IPS-15b (cell line): ENCODE data around the gene IL13.
"Not testable (repeated sequence)": the region's sequence is repeated elsewhere in the genome, so short reads cannot be mapped to it uniquely, and the experiment has no call there.

Experiments
- H3K27me3 ChIP-seq: one replicate; pipeline ENCODE4 v1.6.1; 2013; ENCODE audit warnings: low read length; ENCODE audit not compliant: control insufficient read depth, insufficient read depth
- H3K36me3 ChIP-seq: one replicate; pipeline ENCODE4 v1.6.1; 2013; ENCODE audit warnings: low read length; ENCODE audit not compliant: control insufficient read depth, insufficient read depth
- H3K4me1 ChIP-seq: one replicate; pipeline ENCODE4 v1.6.1; 2013; ENCODE audit warnings: mild to moderate bottlenecking, low read length; ENCODE audit not compliant: control insufficient read depth, insufficient read depth
- H3K4me3 ChIP-seq: one replicate; pipeline ENCODE4 v1.5.1; 2013; ENCODE audit warnings: low read depth, low read length
- H3K9ac ChIP-seq: one replicate; pipeline ENCODE4 v1.6.1; 2013; ENCODE audit warnings: low read depth, mild to moderate bottlenecking, low read length
- H3K9me3 ChIP-seq: one replicate; pipeline ENCODE4 v1.6.1; 2013; ENCODE audit warnings: mild to moderate bottlenecking, low read length; ENCODE audit not compliant: control insufficient read depth, insufficient read depth

The IL13 gene

GRCh38 chr5:132687995-132688394 lies 30.0 kb downstream of the IL13 start:
- no peak overlapping the region for H3K9ac ChIP-seq
- no peaks in the 10 kb centered on the region for H3K9me3 ChIP-seq
- H3K4me1 ChIP-seq: no peaks in the 10 kb centered on the region
- no peaks in the 10 kb centered on the region for H3K27me3 ChIP-seq
- H3K36me3 ChIP-seq: no peaks in the 10 kb centered on the region
- no peak overlapping the region for H3K4me3 ChIP-seq

GRCh38 chr5:132688536-132689339 lies 30.8 kb downstream of the IL13 start:
- Histone ChIP-seq H3K9me3 (no peaks in the 10 kb centered on the region), H3K4me1 (no peaks in the 10 kb centered on the region), H3K9ac (no peak overlapping the region), H3K4me3 (no peak overlapping the region), H3K27me3 (no peaks in the 10 kb centered on the region), H3K36me3 (no peaks in the 10 kb centered on the region)

GRCh38 chr5:132689513-132689912 lies 31.5 kb downstream of the IL13 start:
- no peaks in the 10 kb centered on the region for H3K9me3 ChIP-seq
- H3K9ac ChIP-seq: no peak overlapping the region

GRCh38 chr5:132690156-132690555 lies 32.2 kb downstream of the IL13 start:
- no peak overlapping the region for H3K9ac ChIP-seq
- no peaks in the 10 kb centered on the region for H3K36me3 ChIP-seq
- H3K9me3 ChIP-seq: no peaks in the 10 kb centered on the region
- H3K27me3 ChIP-seq: no peaks in the 10 kb centered on the region
- no peak overlapping the region for H3K4me3 ChIP-seq
- H3K4me1 ChIP-seq: no peaks in the 10 kb centered on the region

More at GRCh38 chr5:132689513-132689912, 31.5 kb downstream of the IL13 start:
- no peaks in the 10 kb centered on the region for H3K27me3 ChIP-seq
- H3K4me3 ChIP-seq: no peak overlapping the region
- no peaks in the 10 kb centered on the region for H3K36me3 ChIP-seq
- H3K4me1 ChIP-seq: no peaks in the 10 kb centered on the region

GRCh38 chr5:132691755-132692631 lies 34.0 kb downstream of the IL13 start:
- H3K4me1 ChIP-seq, H3K9ac ChIP-seq, H3K9me3 ChIP-seq, H3K27me3 ChIP-seq, H3K4me3 ChIP-seq, H3K36me3 ChIP-seq: not testable (repeated sequence)

GRCh38 chr5:132692632-132692967 lies 34.6 kb downstream of the IL13 start:
- Histone ChIP-seq H3K9me3 (no peaks in the 10 kb centered on the region), H3K36me3 (no peaks in the 10 kb centered on the region), H3K4me3 (no peak overlapping the region), H3K4me1 (no peaks in the 10 kb centered on the region), H3K27me3 (no peaks in the 10 kb centered on the region), H3K9ac (no peak overlapping the region)

GRCh38 chr5:132695956-132696355 lies 38.0 kb downstream of the IL13 start:
- Histone ChIP-seq H3K27me3 (no peaks in the 10 kb centered on the region), H3K4me3 (no peak overlapping the region), H3K9me3 (no peaks in the 10 kb centered on the region), H3K36me3 (no peaks in the 10 kb centered on the region), H3K9ac (no peak overlapping the region), H3K4me1 (no peaks in the 10 kb centered on the region)

GRCh38 chr5:132704875-132705274 lies 46.9 kb downstream of the IL13 start:
- Histone ChIP-seq H3K36me3 (no peaks in the 10 kb centered on the region), H3K4me1 (no peaks in the 10 kb centered on the region), H3K4me3 (no peak overlapping the region), H3K27me3 (no peaks in the 10 kb centered on the region), H3K9ac (no peak overlapping the region), H3K9me3 (no peaks in the 10 kb centered on the region)

- Histone ChIP-seq H3K9ac (no peak overlapping the region), H3K36me3 (no peaks in the 10 kb centered on the region), H3K27me3 (no peaks in the 10 kb centered on the region), H3K4me3 (no peak overlapping the region), H3K4me1 (no peaks in the 10 kb centered on the region), H3K9me3 (no peaks in the 10 kb centered on the region)
Observed at GRCh38 chr5:132708645-132709044, 50.7 kb downstream of the IL13 start.
